Type B pancreatic cell (in vitro differentiated cells): ENCODE data around the gene NOBOX. TPM values are rescaled to one million over a fixed set of nuclear protein-coding genes. Genes with fewer than 3 reads are reported as not detected.
A peak's percentile ranks its signal among the peaks of the same experiment; 100 is the strongest.
"Not testable (repeated sequence)": the region's sequence is repeated elsewhere in the genome, so short reads cannot be mapped to it uniquely, and the experiment has no call there.

ENCODE experiments used
- DNase-seq: peaks from one replicate; pipeline ENCODE4 v3.0.0; 2021; ENCODE audit warnings: mixed read lengths; ENCODE audit not compliant: unreplicated experiment; ENCODE audit errors: extremely low spot score
- H3K27ac Mint-ChIP-seq: 2 replicates; pipeline ENCODE4 v1.8.0; 2021; ENCODE audit warnings: mild to moderate bottlenecking, mixed read lengths
- H3K27me3 Mint-ChIP-seq: 2 replicates; pipeline ENCODE4 v1.8.0; 2021; ENCODE audit warnings: mixed read lengths
- H3K36me3 Mint-ChIP-seq: 2 replicates; pipeline ENCODE4 v1.8.0; 2021; ENCODE audit warnings: mixed read lengths
- H3K4me1 Mint-ChIP-seq: one replicate; pipeline ENCODE4 v1.8.0; 2021; ENCODE audit warnings: mixed read lengths; ENCODE audit not compliant: unreplicated experiment
- H3K4me3 Mint-ChIP-seq: 2 replicates; pipeline ENCODE4 v1.8.0; 2021; ENCODE audit warnings: mild to moderate bottlenecking, mixed read lengths
- H3K9me3 Mint-ChIP-seq: 2 replicates; pipeline ENCODE4 v1.8.0; 2021; ENCODE audit warnings: mixed read lengths
- total RNA-seq: library from RNA; stranded (reverse); gene quantifications from 2 replicates; pipeline ENCODE4 v1.2.1, GENCODE V29; 2021; ENCODE audit warnings: low replicate concordance
- TF ChIP-seq, protein P1 (sequence below): fragments of 200-600 bp; sonication (generic); conservative IDR thresholded peaks from 2 replicates; pipeline ENCODE4 v1.5.0; 2021; ENCODE audit warnings: antibody characterized with exemption, mild to moderate bottlenecking

The NOBOX gene
- total RNA-seq, 1 donor from 2014 or later: not detected

DNA sequence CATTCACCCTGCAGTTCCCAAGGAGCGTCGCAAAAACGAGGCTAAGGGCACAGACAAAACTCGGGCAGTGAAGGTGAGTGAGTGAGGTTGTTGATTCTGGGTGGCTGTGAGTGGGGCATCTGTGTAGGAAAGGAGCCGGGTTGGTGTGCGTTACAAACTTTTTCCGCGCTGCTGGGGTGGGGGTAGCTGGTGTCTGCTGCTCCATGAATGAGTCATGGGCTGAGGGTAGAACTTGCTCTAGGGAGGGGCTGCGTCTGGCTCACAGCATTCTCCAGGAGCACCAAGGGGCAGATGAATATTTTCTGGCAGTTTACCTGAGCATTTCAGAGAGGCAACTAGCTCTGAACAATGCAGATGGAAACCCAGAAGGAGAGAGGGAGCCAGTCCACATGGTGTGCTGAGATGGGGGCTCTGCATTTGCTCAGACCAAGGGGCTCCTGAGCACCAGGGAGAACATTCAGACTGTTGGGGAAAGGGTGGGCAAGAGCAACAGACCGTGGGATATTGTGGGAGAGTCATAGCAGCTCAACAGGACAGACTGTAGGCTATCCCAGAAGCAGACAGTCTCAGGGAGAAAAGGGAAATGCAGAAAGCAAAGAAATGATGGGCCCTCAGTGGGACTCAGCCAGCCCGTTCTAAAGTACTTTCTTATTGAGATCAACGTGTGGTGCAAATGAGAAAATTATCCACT, 18.8 kb downstream of the NOBOX start:
- Mint-ChIP-seq H3K4me1 (peaks cover 6% of the 10 kb centered on the region), H3K36me3 (no peaks in the 10 kb centered on the region), H3K4me3 (no peak overlapping the region), H3K27ac (peak overlapping the region; percentile 59), H3K27me3 (no peaks in the 10 kb centered on the region), H3K9me3 (no peaks in the 10 kb centered on the region)
- TF ChIP-seq, protein P1, sequence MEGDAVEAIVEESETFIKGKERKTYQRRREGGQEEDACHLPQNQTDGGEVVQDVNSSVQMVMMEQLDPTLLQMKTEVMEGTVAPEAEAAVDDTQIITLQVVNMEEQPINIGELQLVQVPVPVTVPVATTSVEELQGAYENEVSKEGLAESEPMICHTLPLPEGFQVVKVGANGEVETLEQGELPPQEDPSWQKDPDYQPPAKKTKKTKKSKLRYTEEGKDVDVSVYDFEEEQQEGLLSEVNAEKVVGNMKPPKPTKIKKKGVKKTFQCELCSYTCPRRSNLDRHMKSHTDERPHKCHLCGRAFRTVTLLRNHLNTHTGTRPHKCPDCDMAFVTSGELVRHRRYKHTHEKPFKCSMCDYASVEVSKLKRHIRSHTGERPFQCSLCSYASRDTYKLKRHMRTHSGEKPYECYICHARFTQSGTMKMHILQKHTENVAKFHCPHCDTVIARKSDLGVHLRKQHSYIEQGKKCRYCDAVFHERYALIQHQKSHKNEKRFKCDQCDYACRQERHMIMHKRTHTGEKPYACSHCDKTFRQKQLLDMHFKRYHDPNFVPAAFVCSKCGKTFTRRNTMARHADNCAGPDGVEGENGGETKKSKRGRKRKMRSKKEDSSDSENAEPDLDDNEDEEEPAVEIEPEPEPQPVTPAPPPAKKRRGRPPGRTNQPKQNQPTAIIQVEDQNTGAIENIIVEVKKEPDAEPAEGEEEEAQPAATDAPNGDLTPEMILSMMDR: no peak
- peak; percentile 25 for DNase-seq

DNA sequence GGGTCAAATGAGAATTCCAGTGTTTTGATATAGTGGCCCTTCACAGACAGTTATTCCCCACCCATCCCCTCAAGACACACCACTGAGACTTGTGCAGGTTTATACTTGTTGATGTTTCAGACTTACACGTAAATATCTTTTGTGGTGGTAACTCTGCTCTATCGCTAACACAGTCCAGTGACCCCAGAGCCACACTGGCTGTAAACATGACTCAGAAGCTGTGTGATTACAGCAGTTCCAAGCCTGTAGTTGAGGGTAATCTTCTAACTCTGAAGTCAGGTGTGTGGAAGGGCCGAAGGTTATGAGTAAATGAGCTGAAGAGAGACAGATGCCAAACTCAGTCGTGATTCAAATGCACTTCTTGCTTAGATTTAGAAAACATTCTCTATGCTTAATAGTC, 19.4 kb downstream of the NOBOX start:
- H3K27me3 Mint-ChIP-seq: no peaks in the 10 kb centered on the region
- no peak for DNase-seq
- H3K4me3 Mint-ChIP-seq: no peak overlapping the region
- H3K36me3 Mint-ChIP-seq: no peaks in the 10 kb centered on the region
- H3K4me1 Mint-ChIP-seq: peaks cover 6% of the 10 kb centered on the region
- H3K9me3 Mint-ChIP-seq: no peaks in the 10 kb centered on the region
- H3K27ac Mint-ChIP-seq: peak overlapping the region; percentile 59
- TF ChIP-seq, protein P1: no peak

DNA sequence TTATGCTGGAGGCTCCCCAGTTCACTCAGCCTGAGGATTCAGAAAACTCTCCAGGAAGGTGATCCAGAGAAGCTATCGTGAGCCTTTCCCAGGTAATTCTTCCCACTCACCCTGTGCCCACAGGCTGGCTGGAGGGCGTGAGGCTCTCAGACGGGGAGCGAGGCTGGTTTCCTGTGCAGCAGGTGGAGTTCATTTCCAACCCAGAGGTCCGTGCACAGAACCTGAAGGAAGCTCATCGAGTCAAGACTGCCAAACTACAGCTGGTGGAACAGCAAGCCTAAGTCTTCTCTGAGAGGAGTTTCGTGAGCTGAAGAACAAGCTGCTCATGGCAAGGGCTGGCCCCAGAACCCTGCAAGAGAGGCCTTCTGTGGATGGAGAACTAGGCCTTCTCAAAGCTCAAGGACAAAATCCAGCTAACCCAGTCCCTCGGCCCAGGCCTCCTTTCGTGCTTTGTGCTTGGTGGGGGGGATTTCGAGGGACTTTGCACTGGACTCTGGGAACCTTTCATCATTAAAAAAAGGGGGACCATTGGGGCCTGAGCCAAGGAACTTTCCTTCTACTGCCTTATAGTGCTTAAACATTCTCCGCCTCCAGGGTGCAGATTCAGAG, 23.6 kb downstream of the NOBOX start:
- Mint-ChIP-seq H3K9me3 (no peaks in the 10 kb centered on the region), H3K36me3 (peaks cover 9% of the 10 kb centered on the region), H3K27ac (no peak overlapping the region), H3K27me3 (no peaks in the 10 kb centered on the region), H3K4me1 (peaks cover 6% of the 10 kb centered on the region), H3K4me3 (no peak overlapping the region)
- TF ChIP-seq, protein P1: no peak
- DNase-seq: peak; percentile 31

DNA sequence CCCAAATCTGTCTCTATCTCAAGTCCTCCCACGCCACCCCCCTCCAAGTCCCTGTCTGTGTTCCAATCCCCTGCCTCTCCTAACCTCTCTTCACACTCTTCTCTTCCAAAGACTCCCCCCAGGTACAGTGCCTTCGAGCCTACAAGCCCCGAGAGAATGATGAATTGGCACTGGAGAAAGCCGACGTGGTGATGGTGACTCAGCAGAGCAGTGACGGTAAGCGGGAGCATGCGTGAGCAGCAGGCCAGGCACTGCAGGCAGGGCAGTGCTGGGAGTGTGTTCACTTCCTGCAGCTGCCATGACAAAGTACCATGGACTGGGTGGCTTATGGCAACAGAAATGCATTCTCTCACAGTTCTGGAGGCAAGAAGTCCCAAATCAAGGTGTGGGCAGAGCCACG, 24.8 kb downstream of the NOBOX start:
- no peaks in the 10 kb centered on the region for H3K9me3 Mint-ChIP-seq
- H3K4me3 Mint-ChIP-seq: no peak overlapping the region
- H3K4me1 Mint-ChIP-seq: no peaks in the 10 kb centered on the region
- H3K36me3 Mint-ChIP-seq: peaks cover 9% of the 10 kb centered on the region
- TF ChIP-seq, protein P1: no peak
- H3K27me3 Mint-ChIP-seq: no peaks in the 10 kb centered on the region
- DNase-seq: no peak
- no peak overlapping the region for H3K27ac Mint-ChIP-seq

DNA sequence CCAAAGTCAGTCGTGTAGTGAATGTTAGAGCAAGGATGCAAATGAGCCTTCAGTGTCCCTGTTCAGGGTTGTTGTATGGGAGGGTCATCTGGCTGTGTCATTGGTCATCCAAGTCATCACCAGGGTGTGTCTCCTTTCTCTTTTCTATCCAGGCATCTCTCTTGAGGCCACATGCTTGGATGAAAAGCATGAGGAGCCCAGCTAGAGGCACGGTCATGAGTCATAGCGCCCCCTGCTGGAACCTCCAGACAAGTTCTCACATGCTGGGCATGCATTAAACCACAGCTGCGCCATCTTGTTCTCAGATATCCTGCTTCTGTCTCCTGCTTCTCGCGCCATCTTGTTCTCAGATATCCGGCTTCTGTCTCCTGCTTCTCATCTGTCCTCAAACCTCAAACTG, 34.3 kb downstream of the NOBOX start:
- DNase-seq, H3K9me3 Mint-ChIP-seq, H3K4me3 Mint-ChIP-seq, H3K27me3 Mint-ChIP-seq, H3K27ac Mint-ChIP-seq, H3K4me1 Mint-ChIP-seq, H3K36me3 Mint-ChIP-seq: not testable (repeated sequence)

DNA sequence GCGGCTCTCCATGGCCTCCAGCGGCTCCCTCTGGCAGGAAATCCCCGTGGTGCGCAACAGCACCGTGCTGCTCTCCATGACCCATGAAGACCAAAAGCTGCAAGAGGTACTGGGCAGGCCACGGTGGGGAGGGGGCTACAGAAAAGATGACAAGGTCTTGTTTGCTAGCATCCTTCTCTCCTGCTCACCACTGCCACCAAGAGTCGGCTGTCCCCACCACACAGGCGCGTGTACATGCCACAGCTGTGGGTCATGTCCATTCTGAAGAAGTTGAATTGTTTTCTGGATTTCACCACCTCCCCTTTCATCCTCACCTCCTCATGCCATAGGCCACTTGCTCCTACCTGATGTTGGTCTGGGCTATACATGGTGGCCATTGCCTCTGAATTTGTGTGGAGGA, 36.2 kb downstream of the NOBOX start:
- not testable (repeated sequence) for DNase-seq, H3K4me3 Mint-ChIP-seq, H3K4me1 Mint-ChIP-seq, H3K9me3 Mint-ChIP-seq, H3K36me3 Mint-ChIP-seq, H3K27ac Mint-ChIP-seq, H3K27me3 Mint-ChIP-seq

DNA sequence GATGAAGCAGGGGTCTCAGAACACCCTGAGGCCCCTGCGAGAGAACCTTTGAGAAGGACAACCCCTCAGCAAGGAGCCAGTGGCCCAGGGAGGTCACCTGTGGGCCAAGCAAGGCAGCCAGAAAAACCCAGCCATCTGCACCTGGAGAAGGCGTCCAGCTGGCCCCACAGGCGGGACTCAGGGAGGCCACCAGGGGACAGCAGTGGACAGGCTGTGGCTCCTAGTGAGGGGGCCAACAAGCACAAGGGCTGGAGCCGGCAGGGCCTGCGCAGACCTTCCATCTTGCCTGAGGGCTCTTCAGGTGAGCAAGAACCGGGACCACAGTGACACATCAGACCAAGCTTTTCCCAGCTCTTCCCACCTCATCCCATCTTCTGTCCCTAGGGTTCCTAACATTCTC, 38.0 kb downstream of the NOBOX start:
- not testable (repeated sequence) for H3K9me3 Mint-ChIP-seq, H3K27ac Mint-ChIP-seq, H3K27me3 Mint-ChIP-seq, DNase-seq, H3K36me3 Mint-ChIP-seq, H3K4me3 Mint-ChIP-seq, H3K4me1 Mint-ChIP-seq

DNA sequence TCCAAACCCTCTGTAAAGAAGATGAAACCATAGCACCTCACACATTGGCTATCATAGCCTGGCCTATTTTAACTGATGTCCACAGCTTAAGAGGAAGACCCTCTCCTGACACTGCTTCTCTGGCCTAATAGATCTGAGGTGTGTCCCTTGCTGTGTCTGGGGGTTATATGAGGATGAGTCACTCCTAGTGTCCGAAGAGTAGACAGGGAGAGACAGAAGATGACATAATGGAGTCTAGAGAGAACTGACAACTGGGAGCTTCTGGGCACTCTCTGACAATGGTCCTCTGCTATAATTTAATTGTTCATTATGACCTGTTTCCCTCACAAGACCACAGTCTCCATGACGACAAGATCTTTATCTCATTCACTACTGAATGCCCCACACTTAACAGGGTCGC, 41.4 kb downstream of the NOBOX start:
- H3K4me1 Mint-ChIP-seq, H3K36me3 Mint-ChIP-seq, DNase-seq, H3K27me3 Mint-ChIP-seq, H3K4me3 Mint-ChIP-seq, H3K9me3 Mint-ChIP-seq, H3K27ac Mint-ChIP-seq: not testable (repeated sequence)

DNA sequence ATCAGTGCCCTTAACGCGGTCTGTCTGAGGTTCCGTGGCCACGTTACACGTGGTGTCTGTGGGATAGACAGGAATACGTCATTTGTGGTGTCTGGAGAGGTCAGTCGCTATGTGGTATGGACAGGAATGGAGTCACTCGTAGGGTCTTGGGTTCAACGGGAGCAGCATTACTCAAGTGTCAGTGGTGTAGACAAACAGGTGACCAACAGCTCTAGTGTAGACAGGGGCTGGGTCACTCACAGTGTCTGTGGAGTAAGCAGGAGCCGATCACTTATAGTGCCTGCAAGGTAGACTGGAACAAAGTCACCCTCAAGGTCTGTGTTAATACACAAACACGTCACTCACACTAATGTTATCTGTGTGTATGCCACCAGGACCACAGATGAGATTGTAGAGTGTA, 46.6 kb downstream of the NOBOX start:
- not testable (repeated sequence) for H3K36me3 Mint-ChIP-seq, H3K4me1 Mint-ChIP-seq, H3K27me3 Mint-ChIP-seq, H3K27ac Mint-ChIP-seq, DNase-seq, H3K4me3 Mint-ChIP-seq, H3K9me3 Mint-ChIP-seq

DNA sequence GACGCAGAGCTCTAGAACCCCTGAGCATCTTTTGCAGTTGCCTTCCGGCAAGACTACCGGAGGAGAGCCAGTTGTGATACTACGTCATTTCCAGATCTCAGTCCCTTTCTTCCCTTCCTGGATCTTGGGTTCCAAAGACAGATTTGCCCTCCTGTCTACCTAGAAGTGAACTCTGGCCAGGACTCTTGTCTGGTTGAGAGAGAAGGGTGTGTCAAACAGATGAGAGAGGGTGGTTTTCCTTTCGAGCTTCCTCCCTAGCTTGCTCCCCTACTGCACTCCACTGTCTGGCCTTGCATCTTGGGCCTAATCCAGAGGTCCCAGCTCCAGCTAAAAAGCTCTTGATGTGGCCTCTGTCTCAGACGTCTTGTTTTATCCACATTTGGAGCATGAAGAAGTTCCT, 47.3 kb downstream of the NOBOX start:
- not testable (repeated sequence) for H3K4me1 Mint-ChIP-seq, DNase-seq, H3K4me3 Mint-ChIP-seq

More for the DNA sequence above, 47.3 kb downstream of the NOBOX start:
- not testable (repeated sequence) for H3K9me3 Mint-ChIP-seq, H3K27ac Mint-ChIP-seq, H3K36me3 Mint-ChIP-seq, H3K27me3 Mint-ChIP-seq
